ENCODE data around the gene GPX5.

DNA sequence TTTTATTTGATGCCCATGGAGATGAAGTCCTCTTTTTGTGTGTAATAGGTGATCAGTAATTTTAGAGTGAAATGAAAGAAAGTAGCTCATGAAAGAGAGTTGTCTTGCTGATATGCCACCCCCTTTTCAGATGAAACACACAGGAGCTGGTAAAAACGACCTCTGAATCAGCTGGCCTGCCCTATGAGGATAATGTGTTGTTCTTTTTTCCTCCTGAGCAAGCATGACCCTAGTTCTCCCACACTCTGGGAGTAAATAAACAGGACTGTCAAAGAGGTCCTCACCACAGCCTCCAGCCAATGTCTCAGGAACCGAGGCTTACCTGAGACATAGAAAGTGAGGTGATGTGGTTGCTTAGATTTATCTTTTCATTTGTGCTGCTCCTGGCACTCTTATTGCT lies 29.5 kb downstream of the GPX5 start:
- TF ChIP-seq ZNF133 (tag by site-specific recombination; IDR thresholded peaks at IDR 0.05) (no peak), ZNF292 (tag by site-specific recombination; IDR thresholded peaks at IDR 0.05; ENCODE audit: borderline replicate concordance, low read depth) (no peak), ZNF274 (IDR thresholded peaks at IDR 0.05; ENCODE audit: low read length) (no peak), ZNF274 (tag by site-specific recombination; IDR thresholded peaks at IDR 0.05; ENCODE audit: borderline replicate concordance) (no peak), ZNF335 (tag by site-specific recombination; conservative IDR thresholded peaks at IDR 0.05) (no peak), ZNF302 (tag by site-specific recombination; IDR thresholded peaks at IDR 0.05; ENCODE audit: low read depth) (no peak), ZNF175 (tag by site-specific recombination; IDR thresholded peaks at IDR 0.05) (no peak)
- TF ChIP-seq, protein P1, sequence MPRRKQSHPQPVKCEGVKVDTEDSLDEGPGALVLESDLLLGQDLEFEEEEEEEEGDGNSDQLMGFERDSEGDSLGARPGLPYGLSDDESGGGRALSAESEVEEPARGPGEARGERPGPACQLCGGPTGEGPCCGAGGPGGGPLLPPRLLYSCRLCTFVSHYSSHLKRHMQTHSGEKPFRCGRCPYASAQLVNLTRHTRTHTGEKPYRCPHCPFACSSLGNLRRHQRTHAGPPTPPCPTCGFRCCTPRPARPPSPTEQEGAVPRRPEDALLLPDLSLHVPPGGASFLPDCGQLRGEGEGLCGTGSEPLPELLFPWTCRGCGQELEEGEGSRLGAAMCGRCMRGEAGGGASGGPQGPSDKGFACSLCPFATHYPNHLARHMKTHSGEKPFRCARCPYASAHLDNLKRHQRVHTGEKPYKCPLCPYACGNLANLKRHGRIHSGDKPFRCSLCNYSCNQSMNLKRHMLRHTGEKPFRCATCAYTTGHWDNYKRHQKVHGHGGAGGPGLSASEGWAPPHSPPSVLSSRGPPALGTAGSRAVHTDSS (tag by site-specific recombination; IDR thresholded peaks at IDR 0.05) = no peak
- TF ChIP-seq, protein P2, sequence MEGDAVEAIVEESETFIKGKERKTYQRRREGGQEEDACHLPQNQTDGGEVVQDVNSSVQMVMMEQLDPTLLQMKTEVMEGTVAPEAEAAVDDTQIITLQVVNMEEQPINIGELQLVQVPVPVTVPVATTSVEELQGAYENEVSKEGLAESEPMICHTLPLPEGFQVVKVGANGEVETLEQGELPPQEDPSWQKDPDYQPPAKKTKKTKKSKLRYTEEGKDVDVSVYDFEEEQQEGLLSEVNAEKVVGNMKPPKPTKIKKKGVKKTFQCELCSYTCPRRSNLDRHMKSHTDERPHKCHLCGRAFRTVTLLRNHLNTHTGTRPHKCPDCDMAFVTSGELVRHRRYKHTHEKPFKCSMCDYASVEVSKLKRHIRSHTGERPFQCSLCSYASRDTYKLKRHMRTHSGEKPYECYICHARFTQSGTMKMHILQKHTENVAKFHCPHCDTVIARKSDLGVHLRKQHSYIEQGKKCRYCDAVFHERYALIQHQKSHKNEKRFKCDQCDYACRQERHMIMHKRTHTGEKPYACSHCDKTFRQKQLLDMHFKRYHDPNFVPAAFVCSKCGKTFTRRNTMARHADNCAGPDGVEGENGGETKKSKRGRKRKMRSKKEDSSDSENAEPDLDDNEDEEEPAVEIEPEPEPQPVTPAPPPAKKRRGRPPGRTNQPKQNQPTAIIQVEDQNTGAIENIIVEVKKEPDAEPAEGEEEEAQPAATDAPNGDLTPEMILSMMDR (tag by site-specific recombination; IDR thresholded peaks at IDR 0.05) = no peak

Measured in HEK293 (cell line).